ENCODE results near the gene PDK4. TPM values are rescaled to one million over a fixed set of nuclear protein-coding genes. Genes with fewer than 3 reads are reported as not detected.
A peak's percentile ranks its signal among the peaks of the same experiment; 100 is the strongest.
"Not testable (repeated sequence)": the region's sequence is repeated elsewhere in the genome, so short reads cannot be mapped to it uniquely, and the experiment has no call there.

PDK4 gene
- total and polyA plus RNA-seq, 8 donors = 53.5 to 697 (median 111) TPM

DNA sequence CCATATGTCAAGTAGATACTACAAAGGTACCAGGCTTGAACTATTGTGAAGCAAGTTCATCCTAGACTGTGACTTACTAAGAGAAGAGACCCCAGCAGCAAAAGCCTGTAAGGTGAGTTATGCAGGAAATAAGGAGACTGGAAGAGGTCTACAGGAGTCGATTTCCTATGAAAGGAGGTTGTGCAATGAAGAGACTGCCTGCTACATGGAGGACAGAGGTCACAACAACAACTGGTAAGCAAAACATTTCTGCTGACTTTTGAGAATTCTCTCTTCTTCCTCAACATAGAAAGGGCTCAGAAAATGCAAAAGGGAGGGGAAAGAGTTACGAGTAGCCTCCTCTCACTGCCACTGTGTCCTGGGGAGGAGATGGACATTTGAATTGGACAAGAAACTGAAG lies 42.4 kb downstream of the PDK4 start:
- no peaks in the 10 kb centered on the region for H3K9me3 ChIP-seq
- no peak for DNase-seq
- WGBS, 5 donors = 73 to 81% (median 75%) methylated on average over 2 of the region's 2 CpGs
- H3K27me3 ChIP-seq = no peaks in the 10 kb centered on the region
- H3K27ac ChIP-seq = no peak overlapping the region
- no peaks in the 10 kb centered on the region for H3K36me3 ChIP-seq
- TF ChIP-seq POLR2AphosphoS5 (IDR thresholded peaks at IDR 0.05) = no peak
- TF ChIP-seq EP300 (IDR thresholded peaks at IDR 0.05) = no peak
- TF ChIP-seq, protein P1, sequence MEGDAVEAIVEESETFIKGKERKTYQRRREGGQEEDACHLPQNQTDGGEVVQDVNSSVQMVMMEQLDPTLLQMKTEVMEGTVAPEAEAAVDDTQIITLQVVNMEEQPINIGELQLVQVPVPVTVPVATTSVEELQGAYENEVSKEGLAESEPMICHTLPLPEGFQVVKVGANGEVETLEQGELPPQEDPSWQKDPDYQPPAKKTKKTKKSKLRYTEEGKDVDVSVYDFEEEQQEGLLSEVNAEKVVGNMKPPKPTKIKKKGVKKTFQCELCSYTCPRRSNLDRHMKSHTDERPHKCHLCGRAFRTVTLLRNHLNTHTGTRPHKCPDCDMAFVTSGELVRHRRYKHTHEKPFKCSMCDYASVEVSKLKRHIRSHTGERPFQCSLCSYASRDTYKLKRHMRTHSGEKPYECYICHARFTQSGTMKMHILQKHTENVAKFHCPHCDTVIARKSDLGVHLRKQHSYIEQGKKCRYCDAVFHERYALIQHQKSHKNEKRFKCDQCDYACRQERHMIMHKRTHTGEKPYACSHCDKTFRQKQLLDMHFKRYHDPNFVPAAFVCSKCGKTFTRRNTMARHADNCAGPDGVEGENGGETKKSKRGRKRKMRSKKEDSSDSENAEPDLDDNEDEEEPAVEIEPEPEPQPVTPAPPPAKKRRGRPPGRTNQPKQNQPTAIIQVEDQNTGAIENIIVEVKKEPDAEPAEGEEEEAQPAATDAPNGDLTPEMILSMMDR (IDR thresholded peaks at IDR 0.05) = no peak
- no peak for TF ChIP-seq POLR2A (IDR thresholded peaks at IDR 0.05)
- peaks cover 22 to 30% (median 26%) of the 10 kb centered on the region in 4 donors for H3K4me1 ChIP-seq
- intact Hi-C loops (cut with DNase I; ENCODE audit: low total_unique reads) = no loop called here
- no peak overlapping the region for H3K4me3 ChIP-seq

DNA sequence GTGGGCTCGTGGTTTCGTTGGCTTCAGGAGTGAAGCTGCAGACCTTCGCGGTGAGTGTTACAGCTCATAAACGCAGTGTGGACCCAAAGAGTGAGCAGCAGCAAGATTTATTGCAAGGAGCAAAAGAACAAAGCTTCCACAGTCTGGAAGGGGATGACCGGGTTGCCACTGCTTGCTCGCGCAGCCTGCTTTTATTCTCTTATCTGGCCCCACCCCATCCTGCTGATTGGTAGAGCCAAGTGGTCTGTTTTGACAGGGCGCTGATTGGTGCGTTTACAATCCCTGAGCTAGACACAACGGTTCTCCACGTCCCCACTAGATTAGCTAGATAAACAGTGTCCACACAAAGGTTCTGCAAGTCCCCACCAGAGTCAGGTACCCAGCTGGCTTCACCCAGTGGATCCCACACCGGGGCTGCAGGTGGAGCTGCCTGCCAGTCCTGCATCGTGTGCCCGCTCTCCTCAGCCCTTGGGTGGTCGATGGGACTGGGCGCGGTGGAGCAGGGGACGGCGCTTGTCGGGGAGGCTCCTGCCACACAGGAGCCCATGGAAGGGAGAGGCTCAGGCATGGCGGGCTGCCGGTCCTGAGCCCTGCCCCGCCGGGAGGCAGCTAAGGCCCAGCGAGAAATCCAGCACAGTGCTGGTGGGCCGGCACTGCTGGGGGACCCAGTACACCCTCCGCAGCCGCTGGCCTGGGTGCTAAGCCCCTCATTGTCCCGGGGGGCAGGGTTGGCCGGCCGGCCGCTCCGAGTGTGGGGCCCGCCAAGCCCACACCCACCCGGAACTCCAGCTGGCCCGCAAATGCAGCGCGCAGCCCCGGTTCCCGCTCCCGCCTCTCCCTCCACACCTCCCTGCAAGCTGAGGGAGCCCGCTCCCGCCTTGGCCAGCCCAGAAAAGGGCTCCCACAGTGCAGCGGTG lies 44.0 kb downstream of the PDK4 start:
- H3K27me3 ChIP-seq; DNase-seq; H3K36me3 ChIP-seq; H3K9me3 ChIP-seq; H3K4me3 ChIP-seq; intact Hi-C loops (cut with DNase I; ENCODE audit: low total_unique reads): not testable (repeated sequence)
- Histone ChIP-seq H3K27ac (peak overlapping the region in 2 of 5 donors; percentile 93 to 96), H3K4me1 (peaks cover 36 to 47% (median 42%) of the 10 kb centered on the region in 4 donors)
- 77 to 94% (median 86%) methylated on average over 17 to 45 of the region's 45 CpGs for WGBS, 5 donors

DNA sequence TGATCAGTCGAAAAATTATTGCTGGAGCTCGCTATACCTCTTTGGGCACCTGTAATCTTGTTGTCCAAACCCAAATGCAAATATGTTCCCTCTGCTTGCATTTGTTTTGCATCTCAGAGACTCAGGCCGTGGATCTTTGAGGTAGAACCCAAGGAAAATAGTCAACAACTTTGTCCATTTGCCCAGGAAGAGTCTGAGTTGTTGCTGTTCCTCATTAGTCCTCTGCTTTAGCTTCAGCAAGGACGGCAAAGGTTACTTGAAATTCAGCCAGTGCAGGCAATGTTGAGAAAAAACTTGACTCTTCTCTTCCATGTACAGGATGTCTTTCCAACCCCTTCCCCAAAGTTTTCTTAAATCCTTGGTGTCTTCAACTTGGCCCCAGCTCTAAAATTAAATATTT lies 45.8 kb downstream of the PDK4 start:
- DNase-seq = no peak
- intact Hi-C loops (cut with DNase I; ENCODE audit: low total_unique reads) = no loop called here
- Histone ChIP-seq H3K36me3 (no peaks in the 10 kb centered on the region), H3K27me3 (no peaks in the 10 kb centered on the region), H3K4me3 (no peak overlapping the region), H3K9me3 (no peaks in the 10 kb centered on the region), H3K27ac (peak overlapping the region; percentile 87 to 96 (median 90)), H3K4me1 (peaks cover 53 to 64% (median 59%) of the 10 kb centered on the region in 4 donors)
- TF ChIP-seq EP300 (IDR thresholded peaks at IDR 0.05) = no peak
- TF ChIP-seq POLR2AphosphoS5 (IDR thresholded peaks at IDR 0.05) = no peak
- TF ChIP-seq, protein P1 (IDR thresholded peaks at IDR 0.05) = no peak
- TF ChIP-seq POLR2A (IDR thresholded peaks at IDR 0.05) = no peak
- WGBS, 5 donors = 15 to 38% (median 16%) methylated on average over 4 of the region's 4 CpGs

DNA sequence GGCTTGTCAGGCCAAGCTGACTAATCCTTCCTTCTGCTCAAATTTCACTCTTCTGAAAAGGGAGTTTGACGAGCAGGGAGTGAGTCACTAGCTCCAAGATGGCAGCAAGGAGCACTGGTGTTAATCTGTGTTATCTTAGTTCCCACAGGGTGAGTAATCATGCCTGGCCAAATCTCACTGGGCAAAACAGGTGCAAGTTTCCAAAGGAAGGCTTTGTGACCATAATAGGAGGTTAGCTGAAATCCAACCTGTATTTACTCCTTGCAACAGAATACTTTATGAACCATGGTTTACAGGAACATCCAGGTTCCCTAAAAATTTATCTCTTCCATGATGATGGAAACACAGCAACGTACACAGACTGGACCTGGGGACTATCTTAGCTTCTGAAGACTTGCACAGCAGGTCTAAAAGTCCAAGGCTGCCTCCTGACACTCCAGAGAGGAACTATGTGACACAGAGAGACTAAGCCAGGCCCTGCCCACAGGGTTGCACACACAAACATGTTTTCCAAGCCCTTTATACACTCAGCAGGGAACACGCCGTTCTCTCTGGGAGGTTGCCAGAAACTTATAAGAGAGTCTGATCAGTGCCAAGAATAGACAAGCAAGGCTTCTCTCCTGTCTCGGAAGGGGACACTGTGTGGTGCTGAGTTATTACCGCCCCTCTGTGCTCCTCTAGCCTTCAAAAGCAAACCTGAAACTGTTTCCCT lies 46.3 kb downstream of the PDK4 start:
- DNase-seq = peak; percentile 80 to 94
- TF ChIP-seq POLR2AphosphoS5 (IDR thresholded peaks at IDR 0.05) (peak; percentile 98 to 100 (median 99)), POLR2A (IDR thresholded peaks at IDR 0.05) (no peak), EP300 (IDR thresholded peaks at IDR 0.05) (peak; percentile 98)
- TF ChIP-seq, protein P1 (IDR thresholded peaks at IDR 0.05) = no peak
- intact Hi-C loops (cut with DNase I; ENCODE audit: low total_unique reads) = no loop called here
- Histone ChIP-seq H3K27ac (peak overlapping the region; percentile 87 to 96 (median 90)), H3K4me3 (no peak overlapping the region), H3K4me1 (peaks cover 56 to 70% (median 63%) of the 10 kb centered on the region in 4 donors), H3K36me3 (no peaks in the 10 kb centered on the region), H3K9me3 (no peaks in the 10 kb centered on the region), H3K27me3 (no peaks in the 10 kb centered on the region)
- WGBS, 5 donors = 5 to 16% (median 11%) methylated on average over 6 of the region's 6 CpGs

All from stomach (tissue), 9 donors.